Testis (tissue), 3 donors: ENCODE measurements around the gene CCT4. TPM values are rescaled to one million over a fixed set of nuclear protein-coding genes. Genes with fewer than 3 reads are reported as not detected.

Experiments used
- DNase-seq: peaks from one replicate; pipeline ENCODE4 v3.0.0-alpha.2; 2019
- H3K27ac ChIP-seq, 2 donors: fragments of 200-600 bp; sonication (generic); one replicate each; pipeline ENCODE4 v1.5.1; 2019
- H3K27me3 ChIP-seq: fragments of 200-600 bp; sonication (generic); one replicate; pipeline ENCODE4 v1.5.1; 2019
- H3K36me3 ChIP-seq: fragments of 200-600 bp; sonication (generic); one replicate; pipeline ENCODE4 v1.5.1; 2017; ENCODE audit warnings: low read depth; ENCODE audit errors: missing control alignments
- H3K4me1 ChIP-seq: fragments of 200-600 bp; sonication (generic); one replicate; pipeline ENCODE4 v1.5.1; 2019
- H3K4me3 ChIP-seq, 2 donors: fragments of 200-600 bp; sonication (generic); one replicate each; pipeline ENCODE4 v1.5.1; 2017 to 2019
- H3K9me3 ChIP-seq: fragments of 200-600 bp; sonication (generic); one replicate; pipeline ENCODE4 v1.5.1; 2017
- POLR2A ChIP-seq: fragments of 450-650 bp; IDR thresholded peaks from one replicate; pipeline ENCODE4 v1.6.1; 2017; ENCODE audit warnings: antibody characterized with exemption, mild to moderate bottlenecking, moderate library complexity
- whole genome bisulfite sequencing, 2 donors: methylation state at CpG; one replicate each; pipeline ENCODE4 v1.1.5; 2018; 5-methylcytosine and 5-hydroxymethylcytosine counted together
- intact Hi-C: fragments of 100-400 bp; cut with DNase I; formaldehyde crosslinking; loops from one replicate; pipeline ENCODE4 v1.15.1; 2023; ENCODE audit warnings: low total_unique reads
- polyA plus RNA-seq: library from polyadenylated mRNA; stranded (reverse); fragments of 350-450 nt; fragmentation: Illumina TruSeq; extraction: RNeasy Lipid Tissue Mini Kit (QIAGEN cat#74804); gene quantifications from one replicate; pipeline ENCODE4 v1.2.3, GENCODE V29; 2014; ENCODE audit warnings: low read depth, low replicate concordance; ENCODE audit not compliant: insufficient read depth
- total RNA-seq, 2 donors: library from RNA; depleted of rRNA; stranded (reverse); fragments of >200 nt; gene quantifications; one replicate each; pipeline ENCODE4 v1.2.3, GENCODE V29; 2016
- TF ChIP-seq, protein P1 (sequence below), 3 experiments: fragments of 450-650 bp in 2 of 3; fragments of 200-600 bp in 1 of 3; sonication (generic) in 1 of 3; IDR thresholded peaks; one replicate each; pipeline ENCODE4 v1.5.1; 2016 to 2019; ENCODE audit warnings: antibody characterized with exemption in 3 of 3, mild to moderate bottlenecking in 2 of 3, moderate library complexity in 1 of 3

Gene CCT4
- total and polyA plus RNA-seq, 3 donors from 2014 or later: 82.3 to 196 (median 82.9) TPM

DNA sequence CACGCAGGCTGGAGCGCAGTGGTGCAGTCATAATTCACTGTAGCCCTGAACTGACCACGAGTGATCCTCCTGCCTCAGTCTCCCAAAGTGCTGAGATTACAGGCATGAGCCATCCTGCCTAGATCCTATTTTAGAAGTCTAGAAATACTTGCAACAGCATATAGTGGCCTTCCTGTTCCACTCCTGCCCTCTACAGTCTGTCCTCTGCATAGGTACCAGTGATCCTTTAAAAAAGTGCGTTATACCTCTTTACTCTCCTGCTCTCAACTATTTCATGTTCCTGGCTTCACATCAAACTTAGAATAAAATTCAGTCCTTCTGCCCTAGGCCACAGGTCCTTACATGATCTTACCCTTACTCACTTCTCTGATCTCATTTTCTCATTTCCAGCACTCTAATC lies 23.1 kb upstream of the CCT4 start:
- H3K9me3 ChIP-seq: no peaks in the 10 kb centered on the region
- H3K27me3 ChIP-seq: no peaks in the 10 kb centered on the region
- H3K4me3 ChIP-seq: no peak overlapping the region
- WGBS, 2 donors: 87 to 96% methylated on average over 4 of the region's 4 CpGs
- intact Hi-C loops: no loop called here
- peaks cover 3% of the 10 kb centered on the region for H3K4me1 ChIP-seq
- H3K36me3 ChIP-seq: no peaks in the 10 kb centered on the region
- no peak for DNase-seq
- H3K27ac ChIP-seq: no peak overlapping the region
- TF ChIP-seq POLR2A: no peak
- TF ChIP-seq, protein P1, sequence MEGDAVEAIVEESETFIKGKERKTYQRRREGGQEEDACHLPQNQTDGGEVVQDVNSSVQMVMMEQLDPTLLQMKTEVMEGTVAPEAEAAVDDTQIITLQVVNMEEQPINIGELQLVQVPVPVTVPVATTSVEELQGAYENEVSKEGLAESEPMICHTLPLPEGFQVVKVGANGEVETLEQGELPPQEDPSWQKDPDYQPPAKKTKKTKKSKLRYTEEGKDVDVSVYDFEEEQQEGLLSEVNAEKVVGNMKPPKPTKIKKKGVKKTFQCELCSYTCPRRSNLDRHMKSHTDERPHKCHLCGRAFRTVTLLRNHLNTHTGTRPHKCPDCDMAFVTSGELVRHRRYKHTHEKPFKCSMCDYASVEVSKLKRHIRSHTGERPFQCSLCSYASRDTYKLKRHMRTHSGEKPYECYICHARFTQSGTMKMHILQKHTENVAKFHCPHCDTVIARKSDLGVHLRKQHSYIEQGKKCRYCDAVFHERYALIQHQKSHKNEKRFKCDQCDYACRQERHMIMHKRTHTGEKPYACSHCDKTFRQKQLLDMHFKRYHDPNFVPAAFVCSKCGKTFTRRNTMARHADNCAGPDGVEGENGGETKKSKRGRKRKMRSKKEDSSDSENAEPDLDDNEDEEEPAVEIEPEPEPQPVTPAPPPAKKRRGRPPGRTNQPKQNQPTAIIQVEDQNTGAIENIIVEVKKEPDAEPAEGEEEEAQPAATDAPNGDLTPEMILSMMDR (IDR thresholded peaks at IDR 0.05): peak in 1 of 3 experiments; percentile 14

DNA sequence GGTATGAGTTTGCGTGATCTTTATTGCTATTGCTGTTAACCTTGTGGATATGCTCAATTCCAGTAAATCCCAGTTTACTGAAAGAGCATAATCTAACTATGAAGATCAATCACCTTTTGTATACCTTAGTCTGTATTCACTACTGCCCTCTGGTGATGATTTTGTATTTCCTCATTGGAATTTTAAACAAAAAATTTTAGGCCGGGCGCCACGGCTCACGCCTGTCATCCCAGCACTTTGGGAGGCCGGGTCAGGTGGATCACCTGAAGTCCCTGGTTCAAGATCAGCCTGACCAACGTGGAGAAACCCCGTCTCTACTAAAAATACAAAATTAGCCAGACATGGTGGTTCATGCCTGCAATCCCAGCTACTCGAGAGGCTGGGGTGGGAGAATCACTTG lies 22.1 kb upstream of the CCT4 start:
- TF ChIP-seq, protein P1 (IDR thresholded peaks at IDR 0.05): peak in 1 of 3 experiments; percentile 18
- no peak for TF ChIP-seq POLR2A
- DNase-seq: no peak
- H3K9me3 ChIP-seq: no peaks in the 10 kb centered on the region
- H3K4me1 ChIP-seq: peaks cover 3% of the 10 kb centered on the region
- H3K4me3 ChIP-seq: no peak overlapping the region
- no peaks in the 10 kb centered on the region for H3K36me3 ChIP-seq
- H3K27me3 ChIP-seq: no peaks in the 10 kb centered on the region
- H3K27ac ChIP-seq: no peak overlapping the region
- intact Hi-C loops: no loop called here
- 85% methylated on average over 9 of the region's 9 CpGs for WGBS, 2 donors

GRCh38 chr2:61909116-61909515 lies 20.7 kb upstream of the CCT4 start:
- intact Hi-C loops: no loop called here
- TF ChIP-seq, protein P1 (IDR thresholded peaks at IDR 0.05): no peak
- no peak overlapping the region for H3K27ac ChIP-seq

DNA sequence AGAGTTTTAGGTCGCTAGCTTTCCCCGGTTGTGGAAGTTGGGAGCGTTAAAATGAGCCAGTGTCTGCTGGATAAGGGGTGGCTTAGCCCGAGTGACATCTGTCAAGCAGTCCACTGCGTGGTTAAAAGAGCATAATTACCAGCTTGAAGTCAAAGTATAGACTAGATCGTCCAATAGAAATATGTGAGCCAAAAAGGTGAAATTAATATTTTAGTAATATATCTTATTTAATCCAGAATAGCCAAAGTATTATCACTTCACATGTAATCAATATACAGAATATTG lies 17.7 kb upstream of the CCT4 start:
- Histone ChIP-seq H3K27ac (peak overlapping the region; percentile 27 to 70), H3K9me3 (no peaks in the 10 kb centered on the region), H3K4me1 (peaks cover 3% of the 10 kb centered on the region), H3K4me3 (peak overlapping the region; percentile 63 to 96), H3K36me3 (no peaks in the 10 kb centered on the region), H3K27me3 (no peaks in the 10 kb centered on the region)
- DNase-seq: no peak
- TF ChIP-seq POLR2A: no peak
- TF ChIP-seq, protein P1 (IDR thresholded peaks at IDR 0.05): no peak
- intact Hi-C loops: no loop called here
- WGBS, 2 donors: 0 to 1% methylated on average over 6 of the region's 6 CpGs

More at GRCh38 chr2:61909116-61909515, 20.7 kb upstream of the CCT4 start:
- Histone ChIP-seq H3K9me3 (no peaks in the 10 kb centered on the region), H3K27me3 (no peaks in the 10 kb centered on the region), H3K4me1 (peaks cover 3% of the 10 kb centered on the region), H3K36me3 (no peaks in the 10 kb centered on the region), H3K4me3 (no peak overlapping the region)
- no peak for DNase-seq
- 89 to 93% methylated on average over 8 of the region's 8 CpGs for WGBS, 2 donors

GRCh38 chr2:61905372-61906185 lies 17.1 kb upstream of the CCT4 start, which contains the start of gene COMMD1:
Gene COMMD1, plus strand, starts transcription at chr2:61905674. Its CDS starts 5 bp downstream, at chr2:61905679.
- Histone ChIP-seq H3K4me1 (peaks cover 3% of the 10 kb centered on the region), H3K36me3 (no peaks in the 10 kb centered on the region), H3K27me3 (no peaks in the 10 kb centered on the region), H3K9me3 (no peaks in the 10 kb centered on the region), H3K4me3 (peak within 1 kb of the TSS; percentile 63 to 96), H3K27ac (peak within 1 kb of the TSS; percentile 27 to 70)
- 1% methylated on average over 28 to 33 of the region's 33 CpGs for WGBS, 2 donors
- TF ChIP-seq, protein P1 (IDR thresholded peaks at IDR 0.05): peak in 1 of 3 experiments; percentile 17
- no peak for TF ChIP-seq POLR2A
- peak; percentile 93 for DNase-seq
- intact Hi-C loops: no loop called here
